Right lung (tissue), 5 donors: ENCODE data around the gene TSKU. TPM values are rescaled to one million over a fixed set of nuclear protein-coding genes. Genes with fewer than 3 reads are reported as not detected.
A peak's percentile ranks its signal among the peaks of the same experiment; 100 is the strongest.

ENCODE experiments used
- DNase-seq, 2 donors: peaks; one replicate each; pipeline ENCODE4 v3.0.0-alpha.2; 2013
- polyA plus RNA-seq, 5 donors: library from polyadenylated mRNA; unstranded; fragments of 120-200 nt; gene quantifications; one replicate each; pipeline versions ENCODE4 v1.2.1 to v1.2.3, GENCODE V29; 2013; ENCODE audit warnings: inconsistent platforms in 1 of 5, low replicate concordance in 1 of 5; ENCODE audit not compliant: insufficient read length in 5 of 5, insufficient read depth in 1 of 5

TSKU gene
- polyA plus RNA-seq, 5 donors, result 23.0 to 39.9 (median 25.9) TPM

DNA sequence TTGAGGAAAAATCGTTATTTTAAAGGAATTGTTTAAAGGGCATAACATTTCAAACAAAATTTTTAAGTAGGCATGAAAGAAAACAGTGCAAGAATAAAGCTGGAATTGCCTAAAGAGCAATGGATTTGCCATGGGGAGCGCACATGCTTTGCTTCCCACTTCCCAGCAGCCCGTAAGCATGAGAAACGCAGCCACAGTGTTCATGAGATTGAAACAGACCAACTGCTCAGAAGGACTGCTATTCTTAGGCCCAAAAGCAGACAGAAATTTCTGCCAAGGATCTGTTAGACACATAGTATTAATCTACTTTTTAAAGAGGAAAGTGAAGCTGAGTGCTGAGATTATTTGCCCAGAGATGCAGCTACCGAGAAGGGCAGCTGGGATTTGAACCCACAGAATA lies 34.2 kb upstream of the TSKU start:
- DNase-seq, result no peak

DNA sequence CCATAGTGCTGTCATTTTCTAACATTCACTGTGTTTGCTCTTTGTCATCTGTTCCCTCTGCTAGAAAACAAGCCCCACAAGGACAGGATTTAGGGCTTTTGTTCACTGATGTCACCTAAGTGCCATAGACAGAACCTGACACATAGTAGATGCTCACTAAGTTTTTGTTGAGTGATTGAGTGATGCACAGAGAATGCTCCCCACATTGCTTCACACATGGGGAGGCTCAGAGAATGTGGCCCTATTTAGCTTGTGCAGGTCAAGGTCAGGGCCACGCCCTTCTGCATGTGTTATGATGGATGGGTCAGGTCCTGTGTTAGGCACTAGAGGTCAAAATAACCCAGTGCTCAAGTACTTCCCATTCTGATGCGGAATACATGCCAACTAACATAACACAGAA lies 33.1 kb upstream of the TSKU start:
- no peak for DNase-seq

DNA sequence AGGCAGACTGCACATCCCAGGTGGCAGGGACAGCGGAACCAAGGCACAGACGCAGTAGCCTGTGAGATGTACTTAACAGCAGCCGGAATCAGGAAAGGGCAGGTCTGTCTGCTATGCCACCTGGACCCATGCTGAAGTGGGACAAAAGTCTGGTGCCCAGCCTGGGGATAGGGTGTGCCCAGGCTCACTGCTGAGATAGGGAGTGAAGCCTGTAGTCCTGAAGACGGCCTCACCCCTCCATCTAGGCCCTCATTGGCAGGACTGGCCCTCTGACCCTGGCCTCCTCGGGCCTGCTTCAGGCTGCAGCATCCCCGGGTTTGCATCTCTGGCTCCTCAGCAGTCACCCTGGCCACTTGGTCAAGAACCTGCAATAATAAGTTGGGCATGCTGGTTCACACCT lies 32.4 kb upstream of the TSKU start:
- no peak for DNase-seq

DNA sequence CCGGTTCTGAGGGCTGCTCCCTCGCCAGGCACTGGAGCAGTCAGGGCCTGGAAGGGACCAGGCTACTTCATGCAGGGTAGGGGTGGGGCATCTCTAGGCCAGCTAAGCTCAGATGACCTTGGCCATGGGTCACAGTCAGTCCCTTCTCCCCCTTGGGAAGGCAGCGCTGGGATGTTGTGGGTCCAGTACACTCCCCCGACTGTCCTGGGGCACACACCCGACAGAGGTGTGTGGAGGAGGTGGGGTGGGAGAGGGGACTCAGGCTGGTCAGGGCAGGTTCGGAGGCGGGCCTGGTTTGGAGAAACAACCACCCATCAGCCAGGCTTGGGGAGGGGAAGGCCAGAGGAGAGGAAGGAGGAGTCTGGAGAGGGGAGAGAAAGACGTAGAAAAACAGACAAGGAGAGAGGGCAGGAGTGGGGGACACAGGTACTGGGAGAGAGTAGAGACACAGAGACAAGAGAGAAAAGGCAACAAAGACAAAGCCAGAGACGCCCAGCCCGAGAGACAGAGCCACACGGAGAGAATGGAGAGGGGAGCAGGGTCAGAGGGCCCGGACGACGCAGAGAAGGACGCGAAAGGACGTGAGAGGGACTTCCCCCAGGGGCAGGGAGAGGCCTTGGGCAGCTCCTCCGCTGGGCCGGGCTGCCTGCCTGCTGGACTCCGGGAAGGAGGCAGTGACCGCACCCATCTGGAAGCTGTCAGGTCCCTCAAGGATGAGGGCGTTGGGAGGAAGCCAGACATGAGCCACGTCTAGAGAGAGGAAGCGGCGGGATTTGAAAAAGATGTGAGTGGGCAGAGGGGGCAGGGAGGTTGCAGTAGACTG lies 30.6 kb upstream of the TSKU start:
- DNase-seq, result peak; percentile 74 to 83

DNA sequence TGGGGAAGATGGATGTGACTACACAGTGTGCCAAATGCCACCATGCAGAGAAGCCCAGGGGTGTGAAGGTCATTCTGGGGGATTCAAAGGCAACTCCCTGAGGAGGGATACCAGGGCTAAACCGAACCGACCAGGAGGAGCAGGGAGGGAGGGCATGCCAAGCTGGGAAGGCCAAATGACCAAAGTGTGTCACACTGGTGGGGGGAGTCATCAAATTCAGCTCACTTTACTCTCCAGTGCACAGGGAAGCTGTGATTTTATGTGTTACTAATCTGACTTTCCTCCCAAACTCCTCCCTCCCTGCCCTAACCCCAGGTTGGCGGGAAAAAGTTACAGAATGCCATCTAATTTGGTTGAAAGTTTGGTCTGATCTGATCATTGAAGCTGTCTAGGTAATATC lies 29.7 kb upstream of the TSKU start:
- no peak for DNase-seq

DNA sequence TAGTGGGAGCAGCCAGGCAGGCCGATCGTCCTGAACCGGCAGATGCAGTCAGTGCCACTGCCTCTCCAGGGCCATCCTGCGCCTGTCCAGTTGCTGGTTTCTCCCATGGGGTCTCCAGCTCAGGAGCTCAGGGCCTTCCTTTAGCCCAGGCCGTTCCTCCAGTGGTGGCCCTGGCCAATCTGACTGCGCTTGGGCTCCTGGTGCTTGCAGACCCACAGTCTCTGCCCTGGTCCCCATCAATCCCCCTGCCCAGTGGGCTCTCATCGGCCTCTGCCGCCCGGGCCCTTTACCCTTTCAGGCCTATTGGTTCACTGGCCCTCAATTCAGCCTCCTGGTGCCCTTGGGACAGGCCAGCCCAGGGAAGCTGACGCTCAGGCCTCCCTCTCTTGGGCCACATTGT lies 29.2 kb upstream of the TSKU start:
- no peak for DNase-seq

DNA sequence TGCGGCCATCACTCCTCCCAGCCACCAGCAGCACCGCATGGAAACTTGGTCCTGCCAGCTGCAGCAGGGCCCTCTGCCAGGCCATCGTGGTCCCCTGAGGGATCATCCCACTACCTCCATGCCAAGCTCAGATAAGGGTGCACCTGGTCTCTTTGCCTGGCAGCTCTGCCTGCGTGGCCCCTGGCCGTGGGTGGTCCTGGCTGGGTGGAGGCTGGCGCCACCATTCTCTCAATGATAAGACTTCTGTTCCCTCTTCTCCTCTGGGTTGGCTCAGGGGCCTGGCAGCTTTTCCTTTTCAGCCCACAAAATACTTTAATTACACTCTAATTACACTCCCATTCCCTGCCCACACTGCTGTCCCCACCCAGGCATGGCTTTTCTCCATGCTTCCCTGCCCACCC lies 26.8 kb upstream of the TSKU start:
- DNase-seq, result no peak

DNA sequence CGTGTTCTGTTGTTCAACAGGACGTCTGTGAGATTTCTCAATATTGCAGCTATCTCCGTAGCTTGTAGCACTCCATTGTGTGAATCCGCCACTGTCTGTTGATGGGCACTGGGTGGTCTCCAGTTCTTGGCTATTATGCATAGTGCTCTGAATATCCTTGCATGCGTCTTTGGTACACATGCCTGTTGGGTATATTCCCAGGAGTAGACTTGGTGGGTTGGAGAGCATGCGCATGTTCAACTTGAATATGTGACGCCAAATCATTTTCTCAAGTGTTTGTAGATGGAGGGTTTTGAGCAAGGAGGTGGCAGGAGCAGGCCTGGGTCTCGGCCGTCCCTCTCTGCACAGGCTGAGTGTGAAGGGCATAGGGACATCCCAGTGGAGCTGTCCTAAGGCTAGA lies 24.8 kb upstream of the TSKU start:
- no peak for DNase-seq

DNA sequence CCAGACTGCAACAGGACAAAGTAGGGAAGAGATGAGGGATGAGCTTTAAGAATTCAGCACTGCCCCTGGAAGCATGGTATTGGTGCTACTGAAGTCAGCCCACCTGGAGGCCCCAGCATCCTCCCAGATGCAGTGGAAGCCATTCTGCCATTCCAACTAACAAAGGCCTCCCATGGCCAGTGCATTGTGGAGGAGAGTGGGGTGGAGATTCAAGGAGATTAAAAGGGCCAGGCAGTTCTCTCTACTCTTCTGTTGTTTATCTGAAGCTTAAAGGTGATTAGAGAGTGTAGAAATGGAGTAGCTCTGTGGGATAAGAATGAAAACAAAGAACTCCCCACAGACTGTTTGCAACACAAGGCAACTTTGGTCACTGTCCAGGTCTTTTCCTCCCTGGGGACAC lies 24.1 kb upstream of the TSKU start:
- DNase-seq, result no peak

DNA sequence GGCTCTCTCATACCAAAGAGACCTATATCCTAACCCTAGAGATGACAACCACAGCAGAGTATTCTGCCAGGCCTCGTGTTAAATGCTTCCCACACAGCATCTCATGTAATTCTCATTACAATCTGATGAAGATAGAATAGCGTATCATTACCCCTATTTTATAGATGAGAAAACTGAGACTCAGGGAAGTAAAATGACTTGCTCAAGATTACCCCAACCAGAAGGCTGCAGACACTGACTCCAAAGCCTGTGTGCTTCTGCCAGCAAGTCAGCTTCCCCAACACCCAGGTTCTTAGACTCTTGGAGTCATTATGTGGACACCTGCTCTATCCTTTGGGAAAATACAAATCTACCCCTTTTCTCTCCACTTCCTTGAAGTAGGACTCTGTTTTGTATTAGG lies 23.6 kb upstream of the TSKU start:
- DNase-seq, result no peak

DNA sequence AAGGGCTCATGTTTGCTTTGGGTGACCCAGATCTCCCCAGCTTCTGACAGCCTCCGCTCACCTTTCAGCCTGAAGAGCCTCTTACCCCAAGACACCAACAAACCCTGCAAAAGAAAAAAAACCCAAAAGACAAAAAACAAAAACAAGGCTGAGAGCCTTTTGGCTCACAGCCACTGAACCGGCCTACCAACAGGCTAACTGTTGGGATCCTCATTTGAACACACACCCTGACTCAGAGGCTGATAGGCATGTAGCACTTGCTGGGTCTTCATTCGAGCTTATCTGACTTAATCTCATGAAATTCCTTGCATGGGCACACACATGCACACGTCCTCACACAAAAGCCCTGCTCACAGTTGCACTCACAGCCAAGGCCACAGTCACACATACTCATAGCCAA lies 22.9 kb upstream of the TSKU start:
- DNase-seq, result no peak

DNA sequence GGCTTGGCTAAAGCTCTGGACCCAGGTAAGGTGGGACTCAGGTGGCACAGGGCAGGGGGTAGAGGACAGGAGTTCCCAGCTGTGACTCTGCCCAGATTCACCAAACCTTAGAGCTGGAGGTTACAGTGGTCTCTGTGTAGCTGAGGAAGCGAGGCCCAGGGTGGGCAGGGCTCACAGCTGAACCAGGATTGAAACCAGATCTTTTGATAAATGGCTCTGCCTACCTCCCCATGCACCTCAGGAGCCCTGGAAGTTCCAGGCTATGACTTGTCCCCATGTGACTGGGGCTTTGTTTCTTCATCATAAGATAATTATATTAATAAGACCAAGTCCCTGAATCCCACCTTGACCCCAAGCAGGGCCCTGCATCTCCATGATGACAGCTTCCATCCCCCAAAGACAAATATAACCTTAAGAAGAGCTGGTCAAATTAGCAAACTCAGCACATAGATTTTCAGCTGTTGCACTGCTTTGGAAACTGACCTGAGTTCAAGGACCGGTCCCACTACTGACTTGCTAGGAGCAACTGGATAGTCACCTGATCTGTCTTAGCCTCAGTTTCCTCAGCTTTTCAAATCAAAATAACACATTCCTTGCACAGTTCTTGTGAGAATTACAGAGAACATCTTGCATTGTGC lies 21.3 kb upstream of the TSKU start:
- DNase-seq, result no peak

DNA sequence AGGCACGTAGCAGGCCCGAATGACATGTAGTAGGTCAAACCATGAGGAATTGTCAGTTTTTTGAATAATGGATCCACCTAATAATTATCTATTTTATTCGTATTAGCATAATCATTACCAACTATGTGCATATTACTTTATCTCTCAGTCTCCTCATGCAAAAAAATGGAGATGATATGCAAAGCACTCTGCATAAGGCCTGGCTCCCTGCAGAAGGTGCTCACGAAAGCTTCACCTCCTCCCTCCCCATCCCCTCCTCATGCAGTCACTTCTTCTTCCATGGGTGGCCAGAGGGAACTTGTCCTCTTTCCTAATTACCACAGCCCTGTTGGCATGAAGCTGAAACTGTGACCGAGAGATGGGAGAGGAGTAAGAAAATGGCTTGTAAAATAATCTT lies 20.8 kb upstream of the TSKU start:
- no peak for DNase-seq

DNA sequence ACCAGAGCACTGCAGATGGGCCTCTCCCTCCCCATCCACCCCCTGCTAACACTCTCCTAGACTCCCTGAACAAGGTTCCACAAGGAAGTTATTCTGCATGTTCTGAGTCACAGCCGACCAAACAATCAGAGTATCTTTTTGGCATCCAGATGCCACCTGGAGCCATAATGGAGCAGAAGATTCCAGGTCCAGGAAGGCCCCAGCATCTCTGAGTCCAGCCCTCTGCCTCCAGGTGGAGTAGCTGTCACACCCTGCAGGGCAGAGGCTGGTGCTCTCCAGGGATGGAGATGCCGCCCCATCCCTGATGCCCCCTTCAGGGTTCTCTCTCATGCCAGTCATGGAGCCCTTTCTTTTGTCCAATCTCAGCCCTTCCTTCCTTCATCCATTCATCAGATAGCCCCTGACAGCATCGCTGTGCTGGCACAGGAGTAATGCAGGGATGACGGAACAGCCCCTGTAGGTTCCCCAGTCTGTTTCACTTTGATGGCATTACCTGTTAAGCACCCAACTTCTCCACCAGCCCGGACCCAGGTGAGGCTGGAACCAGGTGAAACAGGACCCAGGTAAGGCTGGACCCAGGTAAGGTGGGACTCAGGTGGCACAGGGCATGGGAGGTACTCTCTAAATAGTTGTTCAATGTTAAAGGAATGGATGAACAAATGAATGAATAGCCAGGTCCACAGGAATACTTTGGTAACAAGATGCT lies 20.1 kb upstream of the TSKU start:
- DNase-seq, result no peak

DNA sequence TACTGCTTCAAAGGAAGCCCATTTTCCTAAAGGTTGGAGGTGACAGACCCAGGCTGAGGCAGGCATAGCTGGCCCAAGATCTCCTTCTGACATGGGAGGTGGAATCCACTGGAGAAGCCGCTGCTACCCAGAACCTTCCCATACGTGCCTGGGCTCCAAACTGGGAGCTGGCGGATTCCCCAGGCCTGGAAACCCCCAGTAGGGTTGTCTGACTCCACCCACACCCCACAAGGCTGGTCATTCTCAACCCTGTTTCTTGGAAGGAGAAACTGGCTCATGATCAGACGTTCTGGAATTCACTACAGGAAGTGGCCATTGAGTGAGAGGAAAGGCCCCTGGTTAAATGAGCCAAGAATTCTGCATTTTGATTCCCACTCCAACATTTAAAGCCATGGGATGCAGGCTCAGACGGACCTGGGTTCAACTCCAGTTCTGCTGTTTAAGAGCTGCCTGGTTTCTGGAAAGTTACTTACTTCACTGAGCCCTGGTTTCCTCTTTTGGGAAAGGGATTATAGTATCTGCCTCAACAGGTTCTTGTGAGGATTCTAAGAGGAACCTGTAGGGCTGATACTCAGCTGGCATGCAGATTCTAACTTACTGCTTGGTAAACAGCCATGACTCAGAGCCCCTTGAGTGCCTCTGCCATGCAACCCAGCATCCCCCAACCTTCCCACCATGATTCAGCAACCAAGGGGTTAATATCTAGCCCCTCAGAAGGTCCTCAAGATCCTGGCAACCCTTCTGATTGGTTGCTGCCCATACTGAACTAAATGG lies 19.4 kb upstream of the TSKU start:
- peak; percentile 77 to 87 for DNase-seq

DNA sequence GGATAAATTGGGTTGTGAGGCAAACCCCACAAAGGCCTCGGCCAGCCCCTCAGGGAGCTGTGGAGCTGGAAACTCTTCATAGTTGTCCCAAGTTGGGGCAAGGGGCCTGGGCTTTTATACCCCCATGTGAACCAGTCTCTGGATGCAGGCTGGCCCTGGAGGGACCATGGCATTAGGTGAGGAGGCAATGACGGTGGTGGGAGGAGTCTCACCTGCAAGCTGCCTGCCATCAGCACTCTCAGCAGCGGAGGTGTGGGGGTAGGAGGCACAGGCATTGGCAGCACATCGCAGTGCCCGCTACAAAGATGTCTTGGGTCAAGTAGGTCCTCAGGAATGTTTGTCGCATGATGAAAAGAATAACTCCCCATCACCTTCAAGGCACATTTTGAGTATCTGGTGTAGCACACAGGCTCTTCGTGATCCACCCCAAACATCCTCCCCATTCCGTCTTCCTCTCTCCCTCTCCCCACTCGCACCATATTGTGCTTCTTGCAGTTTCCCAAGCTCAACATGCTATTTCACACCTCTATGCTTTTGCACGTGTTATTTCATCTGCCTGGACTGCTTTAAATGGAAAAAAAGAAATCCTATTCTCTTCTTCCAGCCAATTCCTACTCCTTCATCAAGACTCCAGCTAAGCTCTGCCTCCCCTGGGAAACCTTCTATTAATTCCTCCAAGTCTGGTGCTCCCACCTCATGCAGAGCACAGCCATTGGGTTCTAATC lies 18.1 kb upstream of the TSKU start:
- no peak for DNase-seq

DNA sequence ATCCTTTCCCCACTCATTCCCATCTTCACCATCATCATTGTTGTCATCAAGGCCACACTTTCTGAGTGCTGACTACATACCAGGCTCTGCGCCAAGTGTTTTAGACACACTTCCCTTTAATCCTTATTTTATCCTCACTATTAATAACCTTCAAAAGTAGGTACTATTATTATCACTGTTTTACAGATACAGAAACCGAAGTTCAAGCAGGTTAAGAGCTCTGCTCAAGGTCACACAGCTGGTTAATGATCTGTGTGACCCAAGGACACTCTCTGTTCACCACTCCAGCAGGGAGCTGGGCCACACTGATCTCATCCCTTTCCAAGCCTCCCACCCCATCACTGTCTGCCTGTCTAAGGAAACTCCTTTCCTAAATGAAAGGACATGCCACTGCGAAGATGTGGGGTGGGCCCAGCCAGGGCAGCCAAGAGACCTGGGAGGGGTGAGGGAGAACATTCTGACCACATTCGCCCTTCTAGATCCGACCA lies 17.2 kb upstream of the TSKU start:
- no peak for DNase-seq

DNA sequence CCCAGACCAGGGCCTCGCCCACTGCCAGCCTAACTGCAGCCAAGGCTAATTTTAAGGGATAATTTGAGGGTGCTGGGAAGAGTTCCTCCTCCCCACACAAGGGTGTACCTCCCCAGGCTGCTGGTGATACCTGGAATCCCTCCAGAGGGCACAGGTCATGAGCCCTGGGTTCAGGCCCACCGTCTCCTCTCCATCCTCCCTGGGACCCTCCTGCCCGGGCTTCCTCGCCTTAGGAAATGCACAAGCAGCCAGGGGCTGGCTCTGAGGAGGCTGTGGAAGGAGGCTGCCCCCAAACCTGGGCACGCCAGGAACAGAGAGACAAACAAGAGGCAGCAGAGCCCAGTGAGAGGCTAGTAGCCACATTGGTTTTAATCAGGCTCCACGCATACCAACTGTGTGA lies 16.6 kb upstream of the TSKU start:
- DNase-seq, result no peak

DNA sequence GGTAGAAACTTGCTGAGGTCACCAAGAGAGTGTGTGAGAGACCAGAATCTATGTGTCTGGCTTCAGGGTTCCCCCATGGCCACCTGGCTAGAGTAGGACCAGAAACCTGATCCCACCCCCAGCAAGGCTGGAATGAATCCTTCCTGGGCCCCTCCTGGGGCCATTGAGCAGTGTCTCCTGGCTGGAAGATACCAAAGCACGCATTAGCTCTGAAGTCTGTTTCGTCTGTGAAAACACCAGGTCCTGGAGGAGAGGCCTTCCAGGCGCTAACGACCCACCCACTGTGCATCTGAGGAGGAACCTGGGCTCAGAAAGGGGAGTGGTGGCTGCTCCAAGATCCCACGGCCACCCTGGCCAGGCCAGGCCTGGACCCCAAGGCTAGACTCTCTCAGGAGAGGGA lies 15.5 kb upstream of the TSKU start:
- DNase-seq, result no peak

DNA sequence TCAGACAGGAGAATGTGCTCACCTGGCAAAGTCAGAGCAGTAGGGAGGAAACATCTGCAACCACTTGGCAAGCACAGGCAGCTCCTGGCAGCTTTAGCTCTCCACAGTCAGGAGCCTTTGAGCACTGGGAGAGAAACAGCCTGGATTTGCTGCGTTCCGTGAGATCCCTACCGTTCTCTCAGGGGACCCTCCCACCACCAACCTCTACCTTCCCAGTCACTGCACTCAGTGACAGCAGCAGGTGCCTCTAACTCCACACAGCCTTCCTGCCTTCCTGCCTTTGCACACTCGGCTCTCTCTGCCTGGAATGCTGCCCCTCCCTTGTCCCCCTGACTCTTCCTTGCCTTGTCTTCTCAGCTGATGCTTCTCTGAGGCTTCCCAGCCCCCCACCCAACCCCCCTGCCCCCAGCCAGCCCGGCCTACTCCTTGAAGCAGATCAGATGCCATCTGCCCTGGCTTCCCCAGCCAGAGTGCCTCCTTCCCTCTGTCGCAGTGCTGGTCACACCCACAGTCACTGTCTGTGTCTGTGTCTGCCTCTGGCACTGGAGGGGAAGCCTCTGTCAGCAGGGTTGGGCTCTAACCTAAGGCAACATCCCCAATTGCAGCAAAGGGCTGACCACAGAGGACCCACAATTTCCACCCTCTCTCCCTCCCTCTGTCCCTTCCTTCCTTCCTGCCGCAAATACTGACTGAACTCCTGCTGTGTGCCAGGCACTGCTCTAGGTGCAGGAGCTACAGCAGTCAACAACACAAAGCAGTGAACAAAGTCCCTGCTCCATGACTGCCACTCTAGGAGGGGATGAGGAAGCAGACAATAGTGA lies 14.9 kb upstream of the TSKU start:
- no peak for DNase-seq
